HepG2 (cell line): ENCODE data around the gene IPCEF1. TPM values are rescaled to one million over a fixed set of nuclear protein-coding genes. Genes with fewer than 3 reads are reported as not detected.

Experiments used
- ATAC-seq: fragments of 200-7000 bp; cut with Tn5 transposase; 3 replicates; pipeline ENCODE4 v1.9.1; 2020; ENCODE audit warnings: mild to moderate bottlenecking, moderate library complexity
- BruUV-seq: library from RNA; stranded (reverse); fragments of 400-500 nt; replicated peaks from 2 replicates; lab custom pipeline; 2021; lab: Mats Ljungman, UMichigan
- CTCF ChIA-PET: fragments of 300-600 bp; formaldehyde crosslinking; extraction: SDS; loops from one replicate; lab custom pipeline; 2021; ENCODE audit warnings: low total read pairs, inconsistent platforms, low intra/inter-chr PET ratio; lab: Yijun Ruan, JAX
- POLR2A ChIA-PET: fragments of 350-600 bp; sonication (Branson Sonifier 250); formaldehyde crosslinking; loops from one replicate; lab custom pipeline; 2020; ENCODE audit warnings: antibody characterized with exemption, inconsistent platforms; lab: Yijun Ruan, JAX
- DNase-seq: peaks from one replicate; pipeline ENCODE4 v3.0.0-alpha.2; 2015; ENCODE audit warnings: low spot score
- FAIRE-seq: peaks from 3 replicates; lab custom pipeline; 2011; peaks lifted over from hg19 to GRCh38; lab: Jason Lieb, UNC
- H2AFZ ChIP-seq: one replicate; pipeline ENCODE4 v1.6.1; 2011; ENCODE audit warnings: low read length, inconsistent platforms
- H3K27ac ChIP-seq: fragments of 300-600 bp; 3 replicates; pipeline ENCODE4 v1.8.0; 2011; ENCODE audit warnings: mixed run types, mild to moderate bottlenecking, mixed read lengths, low read length, inconsistent platforms; ENCODE audit not compliant: insufficient read depth; ENCODE audit errors: extremely low read length
- H3K27me3 ChIP-seq, 2 experiments: fragments of 200-600 bp in 1 of 2; 2 replicates in 1 of 2; 3 replicates in 1 of 2; pipeline versions ENCODE4 v1.6.0 to v1.8.0; 2011; ENCODE audit warnings: low read length in 2 of 2, mild to moderate bottlenecking in 2 of 2, moderate library complexity in 2 of 2, inconsistent platforms in 1 of 2; ENCODE audit not compliant: insufficient read depth in 2 of 2, control insufficient read depth in 1 of 2
- H3K36me3 ChIP-seq, 2 experiments: fragments of 200-600 bp in 1 of 2; replicated peaks in 1 of 2; 2 replicates in 1 of 2; 3 replicates in 1 of 2; pipeline versions ENCODE4 v1.5.1 to v1.8.0; 2011; ENCODE audit warnings: low read length in 2 of 2, inconsistent platforms in 1 of 2; ENCODE audit not compliant: insufficient read depth in 2 of 2, control insufficient read depth in 1 of 2
- H3K4me1 ChIP-seq: 2 replicates; pipeline ENCODE4 v1.5.1; 2012; ENCODE audit warnings: low read length, inconsistent platforms; ENCODE audit not compliant: insufficient read depth
- H3K4me2 ChIP-seq: 2 replicates; pipeline ENCODE4 v1.6.0; 2011; ENCODE audit warnings: low read depth, low read length, inconsistent platforms
- H3K4me3 ChIP-seq, 3 experiments: fragments of 200-600 bp in 1 of 3; sonication (generic), shearing (Covaris generic) in 1 of 3; replicated peaks in 1 of 3; 2 replicates each; pipeline ENCODE4 v1.5.1; 2011 to 2016; ENCODE audit warnings: low read length in 3 of 3, inconsistent platforms in 2 of 3, low read depth in 2 of 3, mild to moderate bottlenecking in 2 of 3, control low read depth in 1 of 3, mixed read lengths in 1 of 3; ENCODE audit not compliant: insufficient read depth in 1 of 3
- H3K79me2 ChIP-seq: one replicate; pipeline ENCODE4 v1.6.1; 2011; ENCODE audit warnings: low read length, inconsistent platforms; ENCODE audit not compliant: insufficient read depth
- H3K9ac ChIP-seq: 2 replicates; pipeline ENCODE4 v1.6.0; 2011; ENCODE audit warnings: mild to moderate bottlenecking, low read depth, low read length, inconsistent platforms; ENCODE audit not compliant: insufficient read depth
- H3K9me3 ChIP-seq: 2 replicates; pipeline ENCODE4 v1.5.1; 2012; ENCODE audit warnings: mild to moderate bottlenecking, low read length
- H4K20me1 ChIP-seq: 2 replicates; pipeline ENCODE4 v1.6.0; 2011; ENCODE audit warnings: inconsistent platforms, mild to moderate bottlenecking, low read length, moderate library complexity; ENCODE audit not compliant: insufficient read depth
- CBFB ChIP-seq: sonication (generic); formaldehyde crosslinking; IDR thresholded peaks from 2 replicates; pipeline ENCODE4 v1.4.0; 2020; ENCODE audit warnings: missing genetic modification reagents
- FOXJ3 ChIP-seq: sonication (generic); formaldehyde crosslinking; IDR thresholded peaks from 2 replicates; pipeline ENCODE4 v1.4.0; 2020; ENCODE audit warnings: missing genetic modification reagents, mild to moderate bottlenecking, borderline replicate concordance
- GABPB1 ChIP-seq: IDR thresholded peaks from 2 replicates; pipeline ENCODE4 v1.6.1; 2016; ENCODE audit warnings: mild to moderate bottlenecking, missing genetic modification reagents, moderate library complexity, missing compliant biosample characterization
- NCOA1 ChIP-seq: sonication (generic); formaldehyde crosslinking; IDR thresholded peaks from 2 replicates; pipeline ENCODE4 v1.9.0; 2021; ENCODE audit warnings: missing genetic modification reagents
- NFKBIZ ChIP-seq: IDR thresholded peaks from 2 replicates; pipeline ENCODE4 v1.6.1; 2018; ENCODE audit warnings: missing genetic modification reagents, missing compliant biosample characterization
- NR2F2 ChIP-seq: IDR thresholded peaks from 2 replicates; pipeline ENCODE4 v1.6.1; 2012; ENCODE audit warnings: low read depth, inconsistent platforms, borderline replicate concordance
- SATB2 ChIP-seq: sonication (generic); formaldehyde crosslinking; IDR thresholded peaks from 2 replicates; pipeline ENCODE4 v1.5.0; 2020; ENCODE audit warnings: missing genetic modification reagents
- TEAD2 ChIP-seq: sonication (generic); formaldehyde crosslinking; IDR thresholded peaks from 2 replicates; pipeline ENCODE4 v1.9.0; 2021; ENCODE audit warnings: missing genetic modification reagents
- ZGPAT ChIP-seq: IDR thresholded peaks from 2 replicates; pipeline ENCODE4 v1.6.1; 2016; ENCODE audit warnings: mild to moderate bottlenecking
- ZNF329 ChIP-seq: sonication (generic); formaldehyde crosslinking; IDR thresholded peaks from 2 replicates; pipeline ENCODE4 v1.9.0; 2021; ENCODE audit warnings: low read depth, mild to moderate bottlenecking, missing genetic modification reagents
- ZNF382 ChIP-seq: sonication (generic); formaldehyde crosslinking; IDR thresholded peaks from 2 replicates; pipeline ENCODE4 v1.5.0; 2020; ENCODE audit warnings: missing genetic modification reagents, mild to moderate bottlenecking, borderline replicate concordance
- ZNF414 ChIP-seq: sonication (generic); formaldehyde crosslinking; IDR thresholded peaks from 2 replicates; pipeline ENCODE4 v1.5.0; 2020; ENCODE audit warnings: missing genetic modification reagents
- ZNF639 ChIP-seq: conservative IDR thresholded peaks from 2 replicates; pipeline ENCODE4 v1.6.1; 2018; ENCODE audit warnings: missing genetic modification reagents
- ZNF670 ChIP-seq: sonication (generic); formaldehyde crosslinking; IDR thresholded peaks from 2 replicates; pipeline ENCODE4 v1.8.0; 2022; ENCODE audit warnings: mild to moderate bottlenecking, missing genetic modification reagents, borderline replicate concordance
- WGBS: methylation state at CpG from one replicate; pipeline ENCODE4 v1.1.6; 2017; ENCODE audit warnings: low lambda C conversion rate; 5-methylcytosine and 5-hydroxymethylcytosine counted together
- in situ Hi-C: cut with HindIII; loops from 2 replicates; pipeline ENCODE4 v1.10.0; 2017; ENCODE audit warnings: low pct_unique_long_range_greater_than_20kb; ENCODE audit not compliant: extremely low pct_ligation_motif_present
- intact Hi-C: fragments of 100-400 bp; cut with micrococcal nuclease; formaldehyde crosslinking; loops from one replicate; pipeline ENCODE4 v1.10.0; 2022; ENCODE audit not compliant: unreplicated experiment
- polyA plus RNA-seq, 8 experiments: library from polyadenylated mRNA; depleted of rRNA in 3 of 8; stranded (reverse) in 7 of 8; unstranded in 1 of 8; fragments of >200 nt; fragmentation: Illumina TruSeq in 4 of 8; extraction: Trizol in 4 of 8; gene quantifications; 2 replicates each; pipeline versions ENCODE4 v1.2.1 to v1.2.3, GENCODE V29; 2011 to 2016; ENCODE audit warnings: low read depth in 4 of 8, missing spikeins in 1 of 8, mixed read lengths in 1 of 8; ENCODE audit not compliant: insufficient read depth in 1 of 8
- total RNA-seq, 5 experiments: library from RNA; depleted of rRNA; stranded (reverse); fragments of >200 nt; fragmentation: Illumina TruSeq; extraction: Trizol; gene quantifications; 2 replicates each; pipeline ENCODE4 v1.2.3, GENCODE V29; 2016; ENCODE audit warnings: low read depth in 1 of 5

Gene IPCEF1
- total and polyA plus RNA-seq, 2 of the 13 experiments (the other 11 are each of a cell fraction or from before 2014, with no cell fraction given): 0.03 TPM; not detected in 1

DNA sequence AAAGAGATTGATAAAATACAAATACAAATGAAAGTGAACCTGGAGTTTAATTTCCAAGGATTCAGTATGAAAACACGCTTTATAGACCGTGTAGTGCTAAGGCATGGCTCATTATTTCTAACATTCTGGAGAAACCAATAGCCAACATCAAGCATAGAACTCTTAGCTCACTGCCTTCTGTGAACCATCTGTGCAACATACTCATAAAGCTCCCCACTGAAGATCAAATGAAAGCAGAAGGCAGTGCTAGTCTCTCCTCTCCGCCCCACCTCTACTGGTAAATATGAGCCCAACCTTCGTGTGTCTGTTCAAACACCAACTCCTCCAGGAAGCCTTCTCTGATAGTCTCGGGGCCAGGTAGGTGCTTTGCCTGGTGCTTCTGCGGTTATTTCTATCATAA, 153.6 kb downstream of the IPCEF1 start:
- FAIRE-seq: no peak
- Histone ChIP-seq H3K79me2 (no peaks in the 10 kb centered on the region), H3K9ac (no peak overlapping the region), H3K4me3 (no peak overlapping the region), H3K4me2 (no peak overlapping the region), H2AFZ (no peak overlapping the region), H3K27ac (no peak overlapping the region), H3K36me3 (no peaks in the 10 kb centered on the region), H4K20me1 (no peaks in the 10 kb centered on the region), H3K27me3 (peaks cover 0 to 4% of the 10 kb centered on the region in 2 experiments; a peak in 2 of 5 replicates), H3K4me1 (no peaks in the 10 kb centered on the region), H3K9me3 (no peaks in the 10 kb centered on the region)
- CTCF ChIA-PET: no interaction called here
- POLR2A ChIA-PET: no interaction called here
- no TSS peak for BruUV-seq
- in situ Hi-C loops: no loop called here
- 5% methylated on average over 6 of the region's 6 CpGs for WGBS
- DNase-seq: no peak
- intact Hi-C loops: no loop called here
- no peak for TF ChIP-seq ZNF414 (CRISPR knock-in tag)
- no peak for TF ChIP-seq ZNF329 (CRISPR knock-in tag)
- no peak for TF ChIP-seq ZNF382 (CRISPR knock-in tag)
- TF ChIP-seq GABPB1 (CRISPR knock-in tag): no peak
- no peak for ATAC-seq

GRCh38 chr6:154202339-154202738, 154.3 kb downstream of the IPCEF1 start:
- no peaks in the 10 kb centered on the region for H3K4me1 ChIP-seq
- no TSS peak for BruUV-seq
- H4K20me1 ChIP-seq: no peaks in the 10 kb centered on the region
- in situ Hi-C loops (no loop called here), intact Hi-C loops (no loop called here)
- FAIRE-seq: no peak
- H3K36me3 ChIP-seq: no peaks in the 10 kb centered on the region
- ChIA-PET CTCF (no interaction called here), POLR2A (no interaction called here)
- H3K79me2 ChIP-seq: no peaks in the 10 kb centered on the region
- no peak for ATAC-seq
- H3K4me2 ChIP-seq: no peak overlapping the region
- no peak for DNase-seq
- H3K9me3 ChIP-seq: no peaks in the 10 kb centered on the region
- TF ChIP-seq ZNF670 (no peak), TEAD2 (no peak), NCOA1 (CRISPR knock-in tag) (no peak), SATB2 (no peak), CBFB (no peak), NR2F2 (no peak), ZNF639 (CRISPR knock-in tag) (no peak), ZGPAT (CRISPR knock-in tag) (no peak), NFKBIZ (CRISPR knock-in tag) (no peak), FOXJ3 (CRISPR knock-in tag) (no peak)
- H3K4me3 ChIP-seq: no peak overlapping the region
- H3K27me3 ChIP-seq: peaks cover 0 to 4% of the 10 kb centered on the region in 2 experiments; a peak in 2 of 5 replicates
- H3K9ac ChIP-seq: no peak overlapping the region
- no peak overlapping the region for H2AFZ ChIP-seq
- WGBS: 2% methylated on average over 3 of the region's 3 CpGs
- H3K27ac ChIP-seq: no peak overlapping the region
